Adrenal gland (tissue), 12 donors: ENCODE measurements around the gene KNSTRN. TPM values are rescaled to one million over a fixed set of nuclear protein-coding genes. Genes with fewer than 3 reads are reported as not detected.

Experiments used
- DNase-seq, 7 donors: peaks; one replicate each; pipeline ENCODE4 v3.0.0-alpha.2; 2019 to 2020
- H3K27ac ChIP-seq, 5 donors: fragments of 200-600 bp; sonication (generic) in 4 of 5; 1 replicate in 3 of 5; 2 replicates in 2 of 5; pipeline versions ENCODE4 v1.5.1 to v1.8.0; 2016 to 2020; ENCODE audit warnings: mild to moderate bottlenecking in 1 of 5
- H3K27me3 ChIP-seq: fragments of 200-600 bp; 2 replicates; pipeline ENCODE4 v1.8.0; 2021
- H3K36me3 ChIP-seq, 2 donors: fragments of 200-600 bp; replicated peaks in 1 of 2; 1 replicate in 1 of 2; 2 replicates in 1 of 2; pipeline versions ENCODE4 v1.5.1 to v1.8.0; 2018 to 2022
- H3K4me1 ChIP-seq, 2 donors: fragments of 200-600 bp; replicated peaks in 1 of 2; 1 replicate in 1 of 2; 2 replicates in 1 of 2; pipeline versions ENCODE4 v1.5.1 to v1.8.0; 2018 to 2021
- H3K4me3 ChIP-seq, 4 donors: fragments of 200-600 bp; sonication (generic) in 3 of 4; one replicate each; pipeline ENCODE4 v1.5.1; 2016 to 2018
- H3K9me3 ChIP-seq, 3 donors: fragments of 200-600 bp; sonication (generic) in 1 of 3; replicated peaks in 1 of 3; 1 replicate in 2 of 3; 2 replicates in 1 of 3; pipeline versions ENCODE4 v1.5.1 to v1.8.0; 2016 to 2021
- CTCF ChIP-seq, 6 experiments: fragments of 450-650 bp in 4 of 6; fragments of 200-600 bp in 2 of 6; sonication (generic) in 1 of 6; IDR thresholded peaks; 1 replicate in 5 of 6; 2 replicates in 1 of 6; pipeline versions ENCODE4 v1.5.1 to v1.8.0; 2016 to 2021; ENCODE audit warnings: antibody characterized with exemption in 6 of 6, mild to moderate bottlenecking in 2 of 6, moderate library complexity in 1 of 6
- POLR2A ChIP-seq, 2 donors: fragments of 450-650 bp; IDR thresholded peaks; one replicate each; pipeline ENCODE4 v1.6.1; 2017; ENCODE audit warnings: antibody characterized with exemption in 2 of 2, mild to moderate bottlenecking in 2 of 2, moderate library complexity in 1 of 2
- WGBS, 4 donors: extraction: QIAGEN DNeasy Blood & Tissue Kit in 2 of 4; methylation state at CpG; one replicate each; pipeline versions ENCODE4 v1.1.5 to v1.1.7; 2013 to 2017; 5-methylcytosine and 5-hydroxymethylcytosine counted together
- intact Hi-C, 2 donors: fragments of 100-400 bp; cut with DNase I; formaldehyde crosslinking; loops; one replicate each; pipeline versions ENCODE4 v1.14.1 to v1.15.0; 2022 to 2023
- polyA plus RNA-seq, 3 donors: library from polyadenylated mRNA; stranded (reverse); fragments of 200-250 nt in 2 of 3; fragments of 350-450 nt in 1 of 3; fragmentation: Illumina TruSeq in 1 of 3; extraction: RNeasy Lipid Tissue Mini Kit (QIAGEN cat#74804) in 1 of 3; gene quantifications; one replicate each; pipeline ENCODE4 v1.2.3, GENCODE V29; 2013 to 2014
- total RNA-seq, 9 donors: library from RNA; depleted of rRNA in 4 of 9; stranded (reverse); fragments of >200 nt in 4 of 9; fragments of 120-200 nt in 1 of 9; fragmentation: NEBNext Ultra II Directional in 1 of 9; extraction: Animal tissue kit (Norgen Biotek cat#: 25700) in 1 of 9; gene quantifications; one replicate each; pipeline versions ENCODE4 v1.1.0 to v1.2.4, GENCODE V29; 2013 to 2023
- donor health status: healthy with polysubstance abuse.
- donor health status: Bipolar disorder and iron deficiency.
- donor health status: DM: yes; HTN: yes; CAD: no.
- donor health status: DM: no; HTN: no; CAD: no.
- donor health status: DM: no; HTN: no; CAD: no.
- donor health status: DM: yes; HTN: yes; CAD: no.

Gene KNSTRN
- total and polyA plus RNA-seq, 12 donors = 4.0 to 39.8 (median 10.4) TPM

DNA sequence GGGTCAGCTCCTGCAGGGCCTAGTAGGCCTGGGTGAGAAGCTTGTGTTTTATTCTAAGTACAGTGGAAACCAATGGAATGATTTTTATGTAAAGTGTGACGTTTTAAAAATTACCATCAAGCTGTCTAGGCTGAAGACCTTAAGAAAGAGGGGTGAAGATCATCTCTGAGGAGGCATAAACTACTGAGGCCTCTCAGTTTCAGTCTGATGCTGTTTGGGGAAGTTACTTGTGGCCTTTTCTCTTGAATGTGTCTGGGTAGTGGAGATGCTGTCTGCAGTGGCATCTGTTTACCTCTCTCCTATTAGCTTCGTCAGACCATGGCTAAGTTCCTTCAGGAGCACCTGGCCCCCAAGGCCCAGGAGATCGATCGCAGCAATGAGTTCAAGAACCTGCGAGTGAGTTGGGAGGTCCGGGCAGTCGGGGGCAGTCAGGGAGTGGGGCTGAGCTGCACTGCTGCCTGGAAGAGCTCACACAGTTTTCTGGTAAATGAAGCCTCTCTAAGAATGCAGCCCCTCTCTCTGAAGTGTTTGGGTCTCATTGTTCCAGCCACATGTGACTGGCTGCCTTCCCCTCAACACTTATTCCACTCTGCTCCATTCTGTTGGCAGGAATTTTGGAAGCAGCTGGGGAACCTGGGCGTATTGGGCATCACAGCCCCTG, 24.9 kb downstream of the KNSTRN start:
- no peaks in the 10 kb centered on the region for H3K9me3 ChIP-seq
- no peak for TF ChIP-seq POLR2A (IDR thresholded peaks at IDR 0.05)
- no peak for TF ChIP-seq CTCF (IDR thresholded peaks at IDR 0.05)
- no peak overlapping the region for H3K27ac ChIP-seq
- peaks cover 18 to 33% of the 10 kb centered on the region in 2 donors for H3K4me1 ChIP-seq
- intact Hi-C loops = no loop called here
- no peaks in the 10 kb centered on the region for H3K27me3 ChIP-seq
- H3K36me3 ChIP-seq = peaks cover 0 to 43% of the 10 kb centered on the region in 2 donors
- WGBS, 4 donors = 75 to 82% (median 82%) methylated on average over 6 to 8 of the region's 8 CpGs
- no peak for DNase-seq
- H3K4me3 ChIP-seq = no peak overlapping the region

DNA sequence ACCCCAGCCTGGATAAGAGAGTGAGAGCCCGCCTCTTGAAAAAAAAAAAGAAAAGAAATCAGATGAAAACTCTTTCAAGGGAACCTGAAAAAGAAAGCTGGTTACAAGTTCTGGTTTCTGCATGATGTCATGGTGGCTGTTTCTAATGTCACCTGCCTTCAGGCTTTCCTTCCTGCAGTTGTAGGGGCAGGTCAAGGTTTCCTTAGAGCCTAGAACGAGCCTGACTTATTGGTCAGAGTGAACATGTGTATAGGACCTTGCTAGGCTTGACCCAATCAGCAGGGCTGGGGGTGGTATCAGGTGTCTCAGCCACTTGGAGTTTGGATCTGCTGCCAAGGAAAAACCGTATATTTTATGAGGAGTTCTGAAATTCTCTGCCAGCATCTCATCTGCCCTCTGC, 26.8 kb downstream of the KNSTRN start:
- H3K4me1 ChIP-seq = peaks cover 20 to 33% of the 10 kb centered on the region in 2 donors
- H3K27ac ChIP-seq = no peak overlapping the region
- H3K9me3 ChIP-seq = no peaks in the 10 kb centered on the region
- 65 to 74% (median 71%) methylated on average over 3 of the region's 3 CpGs for WGBS, 4 donors
- peaks cover 0 to 61% of the 10 kb centered on the region in 2 donors for H3K36me3 ChIP-seq
- H3K4me3 ChIP-seq = no peak overlapping the region
- DNase-seq = no peak
- no peaks in the 10 kb centered on the region for H3K27me3 ChIP-seq
- TF ChIP-seq POLR2A (IDR thresholded peaks at IDR 0.05) = no peak
- no peak for TF ChIP-seq CTCF (IDR thresholded peaks at IDR 0.05)
- intact Hi-C loops = no loop called here

- Histone ChIP-seq H3K4me1 (peaks cover 15 to 25% of the 10 kb centered on the region in 2 donors), H3K27me3 (no peaks in the 10 kb centered on the region), H3K4me3 (no peak overlapping the region), H3K36me3 (peaks cover 0 to 72% of the 10 kb centered on the region in 2 donors), H3K27ac (no peak overlapping the region), H3K9me3 (no peaks in the 10 kb centered on the region)
- intact Hi-C loops = loop anchor here in 1 of 2 donors (10.0 kb wide), 1 partner anchor 46 kb away; no protein-coding TSS in a partner anchor
- DNase-seq = no peak
- WGBS, 4 donors = 94 to 99% (median 95%) methylated on average over 10 to 11 of the region's 11 CpGs
- TF ChIP-seq POLR2A (IDR thresholded peaks at IDR 0.05) (no peak), CTCF (IDR thresholded peaks at IDR 0.05) (no peak)
Observed at GRCh38 chr15:40410476-40410875, 28.0 kb downstream of the KNSTRN start.

DNA sequence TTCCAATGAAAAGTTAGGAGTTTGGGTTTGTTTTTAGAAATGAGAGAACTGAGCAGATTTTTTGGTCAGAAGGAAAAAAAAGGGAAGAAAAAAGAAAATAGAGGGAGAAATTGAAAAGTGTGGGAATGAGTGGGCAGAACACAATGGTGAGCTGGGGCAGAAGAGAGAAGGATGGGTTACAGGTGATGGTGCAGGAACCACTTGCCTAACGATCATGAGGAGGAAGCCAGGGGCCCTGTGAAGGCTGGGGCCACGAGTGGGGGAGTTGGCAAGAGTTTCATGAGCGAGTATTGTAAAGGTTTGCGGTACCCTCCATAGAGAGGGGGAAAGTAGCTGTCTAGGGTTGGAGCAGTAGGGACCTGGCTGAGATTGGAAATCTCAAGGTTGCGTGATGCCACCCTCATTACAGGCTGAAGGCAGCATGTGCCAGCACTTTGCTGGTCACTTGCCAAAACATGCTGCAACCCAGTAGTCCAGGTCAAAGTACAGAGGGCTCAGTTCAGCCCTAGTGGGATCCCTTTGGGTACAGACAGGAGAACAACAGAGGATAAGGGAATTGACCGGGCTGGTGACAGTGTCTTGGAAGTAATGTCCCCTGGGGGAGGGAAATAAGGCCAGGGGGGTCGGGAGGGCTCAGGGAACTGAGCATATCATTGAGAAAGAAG, 29.7 kb downstream of the KNSTRN start:
- Histone ChIP-seq H3K36me3 (peaks cover 0 to 85% of the 10 kb centered on the region in 2 donors), H3K4me3 (no peak overlapping the region), H3K27me3 (no peaks in the 10 kb centered on the region), H3K4me1 (peaks cover 7 to 16% of the 10 kb centered on the region in 2 donors), H3K9me3 (no peaks in the 10 kb centered on the region), H3K27ac (no peak overlapping the region)
- DNase-seq = peak; percentile 51 to 86 (median 75)
- WGBS, 4 donors = 58 to 72% (median 68%) methylated on average over 7 of the region's 7 CpGs
- TF ChIP-seq CTCF (IDR thresholded peaks at IDR 0.05) = no peak
- TF ChIP-seq POLR2A (IDR thresholded peaks at IDR 0.05) = no peak
- intact Hi-C loops = loop anchor here in 1 of 2 donors (10.0 kb wide), 1 partner anchor 47 kb away; no protein-coding TSS in a partner anchor
